HUES6 (cell line): ENCODE results near the gene SLC17A2.

Experiments used
- H3K27ac ChIP-seq: 2 replicates; pipeline ENCODE4 v1.7.0; 2013; ENCODE audit warnings: low read depth, mild to moderate bottlenecking, low read length, inconsistent platforms
- H3K27me3 ChIP-seq: 2 replicates; pipeline ENCODE4 v1.6.1; 2013; ENCODE audit warnings: low read length; ENCODE audit not compliant: control insufficient read depth, insufficient read depth
- H3K36me3 ChIP-seq: 2 replicates; pipeline ENCODE4 v1.6.1; 2013; ENCODE audit warnings: low read length; ENCODE audit not compliant: control insufficient read depth, insufficient read depth
- H3K4me1 ChIP-seq: 2 replicates; pipeline ENCODE4 v1.6.1; 2013; ENCODE audit warnings: low read length; ENCODE audit not compliant: control insufficient read depth, insufficient read depth
- H3K4me3 ChIP-seq: 2 replicates; pipeline ENCODE4 v1.5.1; 2013; ENCODE audit warnings: low read depth, low read length
- H3K9ac ChIP-seq: one replicate; pipeline ENCODE4 v1.6.1; 2013; ENCODE audit warnings: mild to moderate bottlenecking, low read length
- H3K9me3 ChIP-seq: 2 replicates; pipeline ENCODE4 v1.6.1; 2013; ENCODE audit warnings: low read depth, low read length; ENCODE audit not compliant: control insufficient read depth, insufficient read depth

SLC17A2 gene

GRCh38 chr6:25898289-25898977 is 32.1 kb downstream of the SLC17A2 start:
- Histone ChIP-seq H3K36me3 (no peaks in the 10 kb centered on the region), H3K27me3 (no peaks in the 10 kb centered on the region), H3K27ac (peak overlapping the region; percentile 43; the same call in 1 of the 2 replicates), H3K9ac (no peak overlapping the region), H3K4me3 (no peak overlapping the region), H3K9me3 (no peaks in the 10 kb centered on the region), H3K4me1 (peaks cover 20% of the 10 kb centered on the region)

GRCh38 chr6:25896252-25896651 is 34.2 kb downstream of the SLC17A2 start:
- Histone ChIP-seq H3K27me3 (no peaks in the 10 kb centered on the region), H3K9me3 (no peaks in the 10 kb centered on the region), H3K27ac (no peak overlapping the region), H3K4me3 (no peak overlapping the region), H3K36me3 (no peaks in the 10 kb centered on the region), H3K4me1 (peaks cover 20% of the 10 kb centered on the region), H3K9ac (no peak overlapping the region)

GRCh38 chr6:25895771-25896170 is 34.7 kb downstream of the SLC17A2 start:
- H3K9me3 ChIP-seq: no peaks in the 10 kb centered on the region
- no peak overlapping the region for H3K4me3 ChIP-seq
- peaks cover 20% of the 10 kb centered on the region for H3K4me1 ChIP-seq
- H3K36me3 ChIP-seq: no peaks in the 10 kb centered on the region
- no peak overlapping the region for H3K9ac ChIP-seq
- no peak overlapping the region for H3K27ac ChIP-seq
- no peaks in the 10 kb centered on the region for H3K27me3 ChIP-seq

- no peak overlapping the region for H3K27ac ChIP-seq
- H3K36me3 ChIP-seq: no peaks in the 10 kb centered on the region
- H3K4me1 ChIP-seq: peaks cover 6% of the 10 kb centered on the region
- no peak overlapping the region for H3K4me3 ChIP-seq
- H3K9ac ChIP-seq: no peak overlapping the region
- no peaks in the 10 kb centered on the region for H3K27me3 ChIP-seq
- no peaks in the 10 kb centered on the region for H3K9me3 ChIP-seq
Observed at GRCh38 chr6:25893778-25894177, 36.7 kb downstream of the SLC17A2 start.

GRCh38 chr6:25892877-25893276 is 37.6 kb downstream of the SLC17A2 start:
- Histone ChIP-seq H3K9me3 (no peaks in the 10 kb centered on the region), H3K36me3 (no peaks in the 10 kb centered on the region), H3K27ac (no peak overlapping the region), H3K4me1 (no peaks in the 10 kb centered on the region), H3K27me3 (no peaks in the 10 kb centered on the region), H3K4me3 (no peak overlapping the region), H3K9ac (no peak overlapping the region)

GRCh38 chr6:25889877-25890853 is 40.3 kb downstream of the SLC17A2 start:
- Histone ChIP-seq H3K36me3 (no peaks in the 10 kb centered on the region), H3K27me3 (no peaks in the 10 kb centered on the region), H3K4me3 (no peak overlapping the region), H3K4me1 (no peaks in the 10 kb centered on the region), H3K9ac (no peak overlapping the region), H3K9me3 (no peaks in the 10 kb centered on the region), H3K27ac (no peak overlapping the region)

- Histone ChIP-seq H3K36me3 (no peaks in the 10 kb centered on the region), H3K9ac (no peak overlapping the region), H3K4me3 (no peak overlapping the region), H3K27ac (no peak overlapping the region), H3K27me3 (no peaks in the 10 kb centered on the region), H3K9me3 (no peaks in the 10 kb centered on the region), H3K4me1 (no peaks in the 10 kb centered on the region)
Observed at GRCh38 chr6:25888626-25889025, 41.9 kb downstream of the SLC17A2 start.

GRCh38 chr6:25886066-25886465 is 44.4 kb downstream of the SLC17A2 start:
- H3K4me1 ChIP-seq: no peaks in the 10 kb centered on the region
- H3K27me3 ChIP-seq: no peaks in the 10 kb centered on the region
- H3K4me3 ChIP-seq: no peak overlapping the region
- no peaks in the 10 kb centered on the region for H3K36me3 ChIP-seq
- no peak overlapping the region for H3K9ac ChIP-seq
- no peaks in the 10 kb centered on the region for H3K9me3 ChIP-seq
- no peak overlapping the region for H3K27ac ChIP-seq

- H3K27ac ChIP-seq: no peak overlapping the region
- no peak overlapping the region for H3K9ac ChIP-seq
- no peaks in the 10 kb centered on the region for H3K4me1 ChIP-seq
- no peaks in the 10 kb centered on the region for H3K9me3 ChIP-seq
- no peaks in the 10 kb centered on the region for H3K36me3 ChIP-seq
- no peak overlapping the region for H3K4me3 ChIP-seq
- H3K27me3 ChIP-seq: no peaks in the 10 kb centered on the region
Observed at GRCh38 chr6:25883991-25884390, 46.5 kb downstream of the SLC17A2 start.

GRCh38 chr6:25883536-25883935 is 47.0 kb downstream of the SLC17A2 start:
- H3K27ac ChIP-seq: no peak overlapping the region
- no peak overlapping the region for H3K9ac ChIP-seq
- H3K4me3 ChIP-seq: no peak overlapping the region
- H3K36me3 ChIP-seq: no peaks in the 10 kb centered on the region
- H3K9me3 ChIP-seq: no peaks in the 10 kb centered on the region
- no peaks in the 10 kb centered on the region for H3K4me1 ChIP-seq
- H3K27me3 ChIP-seq: no peaks in the 10 kb centered on the region

- Histone ChIP-seq H3K9me3 (no peaks in the 10 kb centered on the region), H3K27ac (no peak overlapping the region), H3K4me3 (peak overlapping the region; percentile 31; the same call in 1 of the 2 replicates), H3K9ac (no peak overlapping the region), H3K36me3 (no peaks in the 10 kb centered on the region), H3K27me3 (no peaks in the 10 kb centered on the region), H3K4me1 (no peaks in the 10 kb centered on the region)
Observed at GRCh38 chr6:25882051-25882496, 48.4 kb downstream of the SLC17A2 start.
